HG03175 (cell line): ENCODE measurements around the gene BIRC5.
A peak's percentile ranks its signal among the peaks of the same experiment; 100 is the strongest.
"Not testable (repeated sequence)": the region's sequence is repeated elsewhere in the genome, so short reads cannot be mapped to it uniquely, and the experiment has no call there.

ENCODE experiments used
- ATAC-seq: cut with Tn5 transposase; IDR thresholded peaks from one replicate; pipeline ENCODE4 v1.9.1; 2021; ENCODE audit warnings: mild to moderate bottlenecking, moderate library complexity; ENCODE audit not compliant: unreplicated experiment

The BIRC5 gene

GRCh38 chr17:78238823-78239488, 24.9 kb downstream of the BIRC5 start:
- no peak for ATAC-seq

- no peak for ATAC-seq
These were observed 25.5 kb downstream of the BIRC5 start for GRCh38 chr17:78239489-78239931.

- ATAC-seq = no peak
These were observed 26.1 kb downstream of the BIRC5 start for GRCh38 chr17:78240012-78240655.

DNA sequence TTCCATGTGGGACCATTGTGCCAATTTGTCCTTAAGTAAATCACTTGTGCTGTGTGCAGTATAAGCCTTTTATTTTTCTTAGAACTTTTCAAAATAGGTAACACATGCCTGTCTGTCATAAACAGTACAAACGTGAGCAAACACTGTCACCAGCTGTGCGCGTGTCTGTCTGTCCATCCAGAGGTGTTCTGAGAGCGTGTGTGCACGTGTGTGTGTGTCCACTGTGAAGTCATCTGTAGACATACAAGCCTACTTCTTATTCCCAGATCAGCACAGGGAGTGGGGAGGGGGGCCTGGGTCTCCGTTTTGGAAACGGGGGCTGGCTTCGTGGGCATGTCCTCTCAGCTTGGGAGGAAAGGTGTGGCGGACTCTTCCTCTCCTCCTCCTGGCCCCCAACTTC, 26.8 kb downstream of the BIRC5 start:
- ATAC-seq = no peak

- ATAC-seq = no peak
These were observed 27.4 kb downstream of the BIRC5 start for GRCh38 chr17:78241277-78242023.

- ATAC-seq = peak; percentile 47
These were observed 28.1 kb downstream of the BIRC5 start for GRCh38 chr17:78242024-78242742.

- ATAC-seq = no peak
These were observed 33.3 kb downstream of the BIRC5 start for GRCh38 chr17:78247304-78247703.

GRCh38 chr17:78248051-78248914, 34.2 kb downstream of the BIRC5 start:
- ATAC-seq = no peak

DNA sequence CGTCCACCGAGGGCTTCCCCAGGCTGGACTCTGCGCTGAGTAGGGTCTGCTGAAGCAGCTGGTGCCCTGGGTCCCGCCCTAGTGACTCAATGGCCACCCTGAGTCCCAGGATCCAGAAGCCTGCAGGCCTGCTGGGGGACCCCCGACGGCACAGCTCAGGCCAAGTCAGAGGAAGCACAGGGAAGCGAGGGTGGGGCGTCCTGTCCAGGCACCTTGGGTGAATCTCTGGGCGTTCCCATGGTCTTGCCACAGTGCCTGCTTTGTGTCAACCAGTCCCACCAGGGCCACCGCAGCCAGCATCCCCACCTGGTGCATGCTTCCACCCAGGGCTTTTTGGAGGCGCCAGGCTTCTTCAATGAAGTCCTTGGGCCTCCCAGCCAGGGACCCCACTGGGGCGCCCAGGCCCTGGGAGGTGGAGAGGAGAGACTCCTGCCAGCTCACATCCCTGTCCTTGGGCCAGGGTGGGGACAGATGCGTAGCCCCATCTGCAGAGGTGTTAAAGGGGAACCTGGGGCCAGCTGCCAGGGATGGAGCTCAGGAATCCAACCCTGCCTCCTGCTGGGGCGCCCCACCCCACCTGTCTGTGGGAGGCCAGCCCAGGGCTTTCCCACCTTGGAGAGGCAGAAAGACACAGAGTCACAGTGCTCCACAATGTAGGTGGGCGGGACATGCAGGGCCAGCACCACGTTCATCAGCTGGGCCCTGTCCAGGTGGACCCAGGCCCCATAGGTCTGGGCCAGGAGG, 35.2 kb downstream of the BIRC5 start:
- ATAC-seq = no peak

GRCh38 chr17:78249818-78250806, 36.1 kb downstream of the BIRC5 start:
- no peak for ATAC-seq

DNA sequence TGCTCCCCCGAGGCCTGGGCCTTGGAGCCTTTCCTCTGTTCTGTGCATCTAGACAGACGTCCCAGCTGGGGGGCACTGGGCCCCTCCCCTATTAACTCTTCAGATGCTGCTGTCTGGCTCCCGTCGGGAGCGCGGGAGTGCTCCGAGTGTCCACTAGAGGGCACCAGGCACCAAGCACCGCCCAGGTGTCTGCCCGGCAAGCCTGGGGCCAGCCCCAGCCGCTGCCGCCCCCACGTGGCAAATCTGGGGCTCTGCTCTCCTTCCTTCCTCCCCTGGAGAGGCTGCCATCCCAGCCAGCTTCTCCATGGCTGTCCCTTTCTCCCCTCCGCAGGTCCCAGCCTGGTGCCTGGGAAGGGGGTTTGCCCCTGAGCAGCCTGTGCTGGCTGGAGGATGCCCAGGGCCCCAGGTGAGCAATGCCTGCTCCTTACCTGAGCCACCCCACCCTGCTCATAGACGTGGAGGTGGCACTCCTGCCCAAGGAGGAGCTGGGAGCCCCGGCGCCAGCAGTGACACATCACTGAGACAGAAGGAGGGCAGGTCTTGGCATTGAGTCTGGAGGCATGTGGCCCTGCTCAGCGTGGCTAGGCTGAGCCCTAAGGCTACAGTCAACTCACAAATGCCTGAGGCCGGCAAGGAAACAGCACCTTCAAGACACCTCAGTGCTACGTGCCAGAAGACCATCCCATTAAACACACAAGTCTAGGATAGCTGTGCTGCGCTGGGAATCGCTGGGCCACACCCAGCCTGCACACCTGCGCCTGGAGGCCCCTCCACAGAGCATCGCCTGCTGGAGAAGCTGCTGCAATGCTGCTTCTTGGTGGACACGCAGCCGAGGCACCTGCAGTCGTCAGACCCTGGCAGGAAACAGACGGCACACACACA, 37.1 kb downstream of the BIRC5 start:
- peak; percentile 67 for ATAC-seq

GRCh38 chr17:78251773-78252103, 37.7 kb downstream of the BIRC5 start:
- no peak for ATAC-seq

DNA sequence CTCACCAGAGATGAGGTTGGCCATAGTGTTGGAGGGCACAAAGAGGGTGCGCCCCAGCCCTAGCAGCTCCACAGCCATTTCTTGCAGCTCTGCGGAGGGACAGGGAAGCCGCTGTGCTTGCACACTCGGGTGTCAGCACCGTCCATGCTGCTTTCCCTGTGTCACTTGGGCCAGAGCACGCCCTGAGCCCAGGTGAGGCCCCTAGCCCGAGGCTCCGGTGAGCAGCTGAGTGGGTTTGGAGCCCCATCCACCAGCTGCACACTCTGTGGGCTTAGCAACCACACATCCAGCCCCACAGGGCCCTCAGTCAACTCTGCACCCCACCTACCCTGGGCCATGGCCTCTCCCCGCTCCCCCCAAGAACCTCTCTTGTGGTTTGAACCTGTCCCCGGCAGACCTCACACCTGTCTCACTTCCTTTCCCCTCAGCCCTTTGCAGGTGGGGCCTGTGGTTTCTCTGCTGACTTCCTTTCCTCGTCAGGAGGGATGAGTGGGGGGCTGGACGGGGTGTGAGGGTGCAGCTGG, 38.1 kb downstream of the BIRC5 start:
- ATAC-seq = peak; percentile 36

DNA sequence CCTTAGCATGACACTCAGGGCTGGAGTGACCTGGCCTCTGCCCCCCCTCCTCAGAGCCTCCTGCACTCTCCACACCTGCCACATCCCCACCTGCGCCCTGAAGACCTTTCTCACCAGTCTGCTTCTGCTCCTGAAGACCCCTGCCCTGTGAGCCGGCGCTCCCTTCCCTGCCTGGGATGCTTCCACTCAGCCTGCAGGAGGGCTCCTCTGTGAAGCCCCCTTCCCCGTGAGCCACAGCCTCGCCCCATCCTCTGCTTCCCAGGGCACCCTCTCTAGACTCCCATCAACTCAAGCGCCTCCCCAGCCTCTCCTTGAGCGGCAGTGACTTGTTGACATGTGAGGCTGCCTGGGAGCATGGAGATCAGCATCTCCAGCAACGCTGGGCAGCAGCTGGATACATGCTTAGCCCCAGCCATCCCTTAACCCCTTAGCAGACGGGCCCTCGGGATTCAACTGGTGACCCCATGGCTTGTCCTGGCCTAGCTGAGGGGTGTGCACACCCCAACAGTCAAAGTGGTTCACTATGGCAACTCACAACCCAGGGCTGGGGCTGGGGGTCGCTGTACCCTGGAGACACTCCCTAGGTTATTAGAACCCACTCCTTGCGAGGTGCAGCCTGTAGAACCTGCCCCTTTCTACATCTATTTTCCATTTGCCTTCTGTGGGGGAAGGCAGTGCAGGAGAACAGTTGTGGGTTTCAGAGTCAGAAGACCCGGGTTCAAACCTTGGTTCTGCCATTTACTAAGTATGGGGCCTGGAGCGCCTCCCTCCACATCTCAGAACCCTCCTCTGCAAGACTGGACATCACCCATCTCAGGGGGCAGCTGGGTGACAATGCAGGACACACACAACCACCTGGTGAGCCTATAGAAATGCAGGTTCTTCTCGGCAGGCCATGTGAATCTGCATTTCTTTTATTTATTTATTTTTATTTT, 38.9 kb downstream of the BIRC5 start:
- ATAC-seq = no peak

DNA sequence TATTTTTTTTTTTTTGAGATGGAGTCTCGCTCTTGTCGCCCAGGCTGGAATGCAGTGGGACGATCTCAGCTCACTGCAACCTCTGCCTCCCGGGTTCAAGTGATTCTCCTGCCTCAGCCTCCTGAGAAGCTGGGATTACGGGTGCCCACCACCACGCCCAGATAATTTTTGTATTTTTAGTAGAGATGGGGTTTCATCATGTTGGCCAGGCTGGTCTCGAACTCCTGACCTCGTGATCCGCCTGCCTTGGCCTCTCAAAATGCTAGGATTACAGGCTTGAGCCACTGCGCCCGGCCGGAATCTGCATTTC, 39.5 kb downstream of the BIRC5 start:
- ATAC-seq = not testable (repeated sequence)

- ATAC-seq = peak; percentile 43
These were observed 40.1 kb downstream of the BIRC5 start for GRCh38 chr17:78253946-78254672.
